ENCODE measurements around the gene DCLRE1B.

The DCLRE1B gene

DNA sequence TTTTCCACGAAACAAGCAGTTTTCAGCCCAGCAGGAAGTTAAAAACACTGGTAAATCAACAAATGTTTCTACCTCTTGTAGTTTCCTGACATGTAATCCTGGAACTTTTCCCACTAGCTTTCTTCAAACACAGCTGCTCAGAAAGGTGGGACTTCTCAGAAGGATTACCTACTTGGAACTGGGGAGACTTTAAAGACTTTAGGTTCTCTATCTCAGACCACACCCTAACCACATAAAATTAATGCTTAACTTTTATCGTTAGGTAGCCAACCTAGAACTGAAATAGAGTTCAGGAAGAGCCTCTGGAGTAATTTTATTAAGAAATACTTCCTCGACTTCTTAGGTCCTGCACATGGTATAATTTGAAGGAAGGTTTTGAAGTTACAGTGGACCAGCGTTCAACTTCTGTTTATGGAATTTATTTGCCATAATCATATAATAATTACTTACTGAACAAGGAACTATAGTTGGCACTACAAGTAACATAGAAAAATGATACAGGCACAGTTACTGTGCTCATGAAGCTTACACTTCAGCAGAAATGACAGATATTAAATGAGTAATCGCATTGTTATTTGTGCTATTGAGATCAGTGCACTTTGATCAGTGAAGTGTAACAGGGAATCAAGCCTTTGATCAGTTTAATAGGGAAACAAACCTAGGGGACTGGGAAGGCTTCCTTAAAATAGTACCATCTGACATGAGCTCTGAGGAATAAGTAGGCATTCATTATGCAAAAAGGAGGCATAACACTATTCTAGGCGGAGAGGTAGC, 17.5 kb upstream of the DCLRE1B start, which contains the start of gene BCL2L15:
BCL2L15 (minus strand) TSS at position 180 of the 774 bp plus-strand sequence. CDS start 206 bp downstream, outside the sequence.
- no peak for DNase-seq (ENCODE audit: low spot score)

DNA sequence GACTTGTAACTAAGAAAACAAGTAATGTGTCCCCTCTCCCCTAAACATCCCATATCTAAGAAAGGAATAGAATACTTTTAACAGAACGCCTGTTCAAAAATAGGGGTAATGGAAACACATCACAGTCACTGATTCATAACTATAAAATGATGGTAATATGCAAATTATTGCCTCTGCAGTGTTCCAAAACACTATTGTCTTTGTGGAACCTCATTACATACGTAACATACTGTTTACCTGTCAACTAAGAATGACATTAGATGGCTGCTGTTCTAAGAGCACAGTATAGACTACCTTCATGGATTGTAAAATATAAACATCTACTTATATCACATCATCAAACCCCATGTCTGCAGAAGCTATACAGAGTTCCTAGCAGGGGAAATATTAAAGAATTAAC, 14.3 kb upstream of the DCLRE1B start:
- no peak for DNase-seq (ENCODE audit: low spot score)

DNA sequence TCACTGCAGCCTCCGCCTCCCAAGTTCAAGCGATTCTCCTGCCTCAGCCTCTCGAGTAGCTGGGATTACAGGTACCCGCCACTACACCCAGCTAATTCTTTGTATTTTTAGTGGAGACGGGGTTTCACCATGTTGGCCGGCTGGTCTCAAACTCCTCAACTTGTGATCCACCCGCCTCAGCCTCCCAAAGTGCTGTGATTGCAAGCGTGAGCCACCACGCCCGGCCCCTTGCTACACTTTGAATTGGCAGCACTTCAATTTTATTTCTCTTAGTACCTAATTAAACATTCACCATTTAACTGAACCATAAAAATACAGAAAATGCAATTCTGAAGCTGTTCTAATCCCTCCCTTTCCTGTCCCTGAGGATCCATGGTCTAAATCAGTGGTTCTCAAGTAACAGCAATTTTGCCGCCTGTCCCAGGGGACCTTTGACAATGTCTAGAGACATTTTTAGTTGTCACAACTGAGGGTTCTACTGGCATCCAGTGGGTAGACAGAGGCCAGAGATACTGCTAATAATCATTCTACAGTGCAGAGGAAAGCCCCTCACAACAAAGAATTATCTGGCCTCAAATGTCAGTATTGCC, 13.4 kb upstream of the DCLRE1B start:
- no peak for DNase-seq (ENCODE audit: low spot score)

DNA sequence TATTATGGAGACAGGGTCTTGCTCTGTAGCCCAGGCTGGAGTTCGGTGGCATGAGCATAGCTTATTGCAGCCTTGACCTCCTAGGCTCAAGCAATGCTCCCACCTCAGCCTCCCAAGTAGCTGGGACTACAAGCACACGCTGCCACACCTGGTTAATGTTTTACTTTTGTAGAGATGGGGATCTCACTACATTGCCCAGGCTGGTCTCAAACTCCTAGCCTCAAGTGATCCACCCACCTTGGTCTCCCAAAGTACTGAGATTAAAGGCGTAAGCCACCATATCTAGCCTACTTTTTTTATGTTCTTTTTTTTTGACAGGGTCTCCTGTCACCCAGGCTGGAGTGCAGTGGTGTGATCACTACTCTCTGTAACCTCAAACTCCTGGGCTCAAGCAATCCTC, 11.9 kb upstream of the DCLRE1B start:
- DNase-seq (ENCODE audit: low spot score), result no peak

DNA sequence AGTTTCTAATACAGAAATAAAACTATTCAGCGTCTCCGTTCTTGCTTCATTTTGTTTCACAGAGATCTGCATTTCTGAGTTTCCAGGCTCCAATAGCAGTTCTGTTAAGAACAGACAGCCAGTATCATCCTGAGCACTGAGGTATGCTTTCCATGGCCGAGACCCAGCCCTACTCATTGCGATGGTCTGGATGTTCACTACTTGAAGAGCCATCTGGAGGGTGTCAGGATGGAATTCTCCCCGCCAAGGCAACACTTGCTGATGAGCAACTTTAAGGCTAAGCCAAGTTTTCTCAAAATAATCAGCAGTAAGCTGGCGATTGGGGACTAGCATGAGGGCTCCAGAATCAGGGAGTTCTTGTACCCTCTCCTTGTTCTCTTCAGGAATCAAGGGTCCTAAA, 10.0 kb upstream of the DCLRE1B start:
- DNase-seq (ENCODE audit: low spot score), result no peak

DNA sequence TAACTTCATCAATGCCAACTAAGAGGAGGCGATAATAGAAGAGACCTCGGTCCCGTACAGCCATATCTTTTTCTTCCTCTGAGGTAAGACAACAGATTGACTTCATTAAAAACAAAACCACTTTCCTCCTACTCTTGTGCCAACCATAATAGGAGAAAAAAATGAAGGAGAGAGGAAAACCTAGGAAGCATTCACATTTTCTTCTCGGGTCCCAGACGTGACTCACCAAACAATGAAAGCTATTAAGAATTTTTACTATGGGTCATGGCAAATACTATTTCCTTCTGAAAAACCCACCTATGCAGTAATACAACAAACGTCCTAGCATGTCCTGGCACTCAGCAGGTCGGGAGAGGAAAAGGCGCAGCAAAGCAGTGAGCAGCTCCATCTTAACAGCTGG, 9.2 kb upstream of the DCLRE1B start:
- no peak for DNase-seq (ENCODE audit: low spot score)

DNA sequence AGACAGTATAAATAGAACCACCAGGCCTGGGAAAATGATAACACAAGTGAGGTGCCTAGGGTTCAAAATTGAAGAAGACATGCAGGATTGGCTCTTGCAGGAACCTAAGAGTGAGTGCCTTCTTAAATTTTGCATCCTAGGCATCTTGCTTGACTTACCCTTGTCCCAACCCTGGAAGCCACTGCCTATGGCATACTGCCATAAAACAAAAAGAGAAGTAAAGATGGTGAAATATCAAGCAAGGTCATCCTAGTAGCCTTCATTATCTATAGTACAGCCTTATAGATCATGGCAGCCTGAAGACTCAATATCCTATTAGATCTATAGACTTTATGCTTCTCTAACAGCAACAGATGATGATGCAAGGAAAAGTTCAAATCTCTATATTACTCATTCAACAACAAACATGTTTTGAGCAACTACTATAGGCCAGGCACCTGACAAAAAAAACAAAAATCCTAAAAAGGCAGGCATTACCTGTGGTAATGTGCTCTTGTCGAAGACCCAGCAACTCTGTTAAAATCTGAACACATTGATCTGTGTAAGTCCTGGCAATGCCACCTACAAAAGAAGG, 6.8 kb upstream of the DCLRE1B start:
- DNase-seq (ENCODE audit: low spot score), result no peak

DNA sequence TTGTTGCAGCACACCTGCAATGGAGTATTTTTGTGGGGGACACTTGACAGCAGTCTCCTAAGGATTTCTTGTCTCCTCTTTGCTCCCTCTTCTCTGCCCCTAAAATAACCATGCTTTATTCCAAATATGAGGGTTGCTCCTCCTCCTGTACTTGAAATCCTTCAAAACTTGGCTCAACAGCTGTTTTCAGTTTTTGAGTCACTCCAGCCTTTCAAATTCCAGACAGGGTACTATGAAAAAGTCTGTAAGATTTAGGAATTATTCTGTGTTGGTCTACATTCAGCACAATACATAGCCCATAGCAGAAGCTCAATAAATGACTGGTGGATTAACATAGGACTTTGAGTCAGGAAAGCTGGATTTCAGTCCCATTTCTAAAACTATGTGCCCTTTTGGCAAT, 6.0 kb upstream of the DCLRE1B start:
- DNase-seq (ENCODE audit: low spot score), result peak; percentile 18

DNA sequence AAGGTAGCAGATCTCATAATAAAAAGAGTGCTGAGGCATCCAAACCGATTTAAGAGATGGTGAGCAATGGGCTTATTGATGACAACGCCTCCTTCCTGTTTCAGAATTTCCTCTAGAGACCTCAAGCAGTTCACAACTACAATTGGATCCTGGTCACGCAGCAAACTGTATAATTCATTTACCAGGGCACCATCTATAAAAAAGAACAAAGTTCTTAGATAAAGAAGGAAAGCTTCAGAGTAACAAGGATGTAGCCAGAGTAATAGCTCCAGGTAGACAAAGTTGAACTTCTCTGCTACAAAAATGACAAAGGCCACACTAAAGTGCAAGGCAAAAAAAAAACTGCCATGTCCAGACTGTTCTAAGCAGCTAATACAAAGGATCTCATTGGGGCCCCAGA, 3.9 kb upstream of the DCLRE1B start:
- no peak for DNase-seq (ENCODE audit: low spot score)

DNA sequence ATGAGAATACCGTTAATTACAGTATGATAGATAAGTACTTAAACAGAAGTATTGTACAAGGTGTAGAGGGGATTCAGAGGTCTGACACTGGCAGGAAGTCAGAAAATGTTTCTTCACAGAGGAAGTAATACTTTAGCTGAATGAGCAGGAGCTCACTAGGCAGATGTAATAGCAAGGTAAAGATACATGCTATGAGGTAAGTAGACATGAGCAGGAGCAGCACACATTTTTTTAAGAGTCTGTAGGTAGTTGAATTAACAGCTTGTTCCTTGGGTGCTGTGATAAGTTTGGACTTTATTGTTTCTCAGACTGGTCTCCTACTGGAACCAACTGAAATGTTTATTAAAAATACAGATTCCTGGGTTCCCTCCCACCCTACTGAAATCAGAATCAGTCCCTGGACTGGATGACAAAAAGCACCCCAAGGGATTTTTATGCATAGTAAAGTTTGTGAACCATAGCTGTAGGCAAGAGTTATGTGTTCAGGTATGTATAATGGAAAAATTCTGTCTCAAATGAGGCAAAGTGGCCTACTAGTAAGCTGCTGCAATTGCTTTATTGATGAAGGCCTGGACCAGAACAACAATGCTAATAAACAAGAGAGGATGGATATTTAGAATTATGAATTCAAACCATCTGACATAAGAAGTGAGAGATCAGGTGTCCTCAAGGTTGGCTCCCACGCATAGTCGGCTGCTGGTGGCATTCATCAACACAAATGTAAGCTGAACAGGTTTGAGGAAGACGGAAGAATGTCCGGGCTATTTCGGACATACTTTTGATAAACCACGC, 1.4 kb upstream of the DCLRE1B start:
- DNase-seq (ENCODE audit: low spot score), result no peak

DNA sequence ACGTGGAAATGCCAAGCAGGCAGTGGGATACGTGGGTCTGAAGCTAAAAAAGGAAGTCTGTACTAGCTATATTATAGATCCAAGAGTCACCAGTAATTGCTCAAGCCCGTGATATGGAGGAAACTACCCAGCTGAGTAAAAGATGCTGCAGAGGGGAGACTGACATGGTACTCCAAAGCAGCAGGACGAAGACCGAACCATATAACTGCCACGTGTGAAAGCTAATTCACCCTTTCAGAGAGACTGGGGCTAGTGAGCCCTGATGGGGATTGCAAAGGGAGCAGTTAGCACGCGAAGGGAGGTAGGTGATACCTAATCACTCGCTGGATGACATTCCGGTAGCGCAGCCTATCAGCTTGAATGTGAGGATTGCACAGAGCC, 843 bp upstream of the DCLRE1B start:
- DNase-seq (ENCODE audit: low spot score), result no peak

DNA sequence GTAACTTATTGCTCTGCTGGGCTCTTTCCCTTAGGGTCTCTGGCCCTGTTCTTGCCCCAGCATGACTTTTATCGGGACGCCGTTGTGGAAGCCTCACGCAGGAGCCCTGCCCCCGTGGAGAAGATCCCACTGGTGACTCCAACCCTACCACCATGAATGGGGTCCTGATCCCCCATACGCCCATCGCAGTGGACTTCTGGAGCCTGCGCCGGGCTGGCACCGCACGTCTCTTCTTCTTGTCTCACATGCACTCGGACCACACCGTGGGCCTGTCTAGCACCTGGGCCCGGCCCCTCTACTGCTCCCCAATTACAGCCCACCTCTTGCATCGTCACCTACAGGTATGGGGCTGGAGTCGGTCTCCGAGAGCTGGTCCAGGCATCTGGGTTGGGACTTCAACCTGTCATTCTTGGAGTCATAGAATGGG, 322 bp downstream of the DCLRE1B start:
- DNase-seq (ENCODE audit: low spot score), result no peak

DNA sequence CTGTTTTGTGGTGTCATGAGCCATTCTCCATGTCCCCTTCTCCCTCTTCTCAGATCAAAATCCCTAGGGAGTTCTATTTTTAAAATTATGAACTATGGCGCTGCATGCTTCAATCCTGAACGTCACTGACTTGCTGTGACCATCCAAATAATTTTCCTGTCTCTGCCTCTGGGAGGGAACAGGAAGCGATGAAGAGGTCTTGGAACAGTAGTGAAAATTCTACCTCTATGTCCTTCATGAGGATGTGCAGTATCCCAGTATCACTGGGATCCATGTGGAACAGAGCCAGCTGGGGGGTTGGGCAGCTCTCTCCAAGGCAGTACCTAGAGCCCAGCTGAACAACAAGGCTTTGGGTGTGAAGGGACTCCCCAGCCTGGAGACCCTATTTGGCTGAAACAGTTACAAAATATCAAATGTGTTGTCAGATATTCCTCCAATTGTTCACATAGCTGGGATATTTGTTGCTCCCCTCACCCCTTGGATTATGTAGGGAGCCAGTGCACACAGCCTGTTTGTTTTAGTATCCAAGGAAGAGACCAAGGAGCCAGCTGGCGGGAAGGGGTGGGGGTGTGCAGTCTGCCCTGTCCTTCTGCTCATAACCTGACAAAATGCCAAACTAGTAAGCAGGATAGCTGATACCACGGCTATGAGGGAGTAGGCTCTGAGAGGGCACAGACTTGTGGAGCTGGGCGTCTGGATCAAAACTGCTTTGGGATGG, 7.6 kb downstream of the DCLRE1B start:
- peak; percentile 68 for DNase-seq (ENCODE audit: low spot score)

DNA sequence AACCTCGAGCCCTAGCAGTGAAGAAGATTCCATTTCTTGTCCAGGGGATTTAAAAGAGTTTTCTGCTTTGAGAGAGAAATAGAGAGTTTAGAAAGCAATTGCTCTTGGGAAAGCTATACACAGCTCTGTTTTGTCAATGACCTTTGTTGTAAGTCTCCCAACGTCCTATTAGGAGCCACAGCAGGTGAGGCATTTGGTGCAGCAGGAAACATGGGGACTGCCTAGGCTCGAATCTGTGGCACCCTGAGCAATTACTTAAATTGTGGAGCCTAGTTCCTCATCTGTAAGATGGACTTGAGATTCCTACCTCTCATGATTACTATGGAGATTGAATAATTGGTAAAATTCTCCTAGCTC, 8.2 kb downstream of the DCLRE1B start:
- DNase-seq (ENCODE audit: low spot score), result no peak

DNA sequence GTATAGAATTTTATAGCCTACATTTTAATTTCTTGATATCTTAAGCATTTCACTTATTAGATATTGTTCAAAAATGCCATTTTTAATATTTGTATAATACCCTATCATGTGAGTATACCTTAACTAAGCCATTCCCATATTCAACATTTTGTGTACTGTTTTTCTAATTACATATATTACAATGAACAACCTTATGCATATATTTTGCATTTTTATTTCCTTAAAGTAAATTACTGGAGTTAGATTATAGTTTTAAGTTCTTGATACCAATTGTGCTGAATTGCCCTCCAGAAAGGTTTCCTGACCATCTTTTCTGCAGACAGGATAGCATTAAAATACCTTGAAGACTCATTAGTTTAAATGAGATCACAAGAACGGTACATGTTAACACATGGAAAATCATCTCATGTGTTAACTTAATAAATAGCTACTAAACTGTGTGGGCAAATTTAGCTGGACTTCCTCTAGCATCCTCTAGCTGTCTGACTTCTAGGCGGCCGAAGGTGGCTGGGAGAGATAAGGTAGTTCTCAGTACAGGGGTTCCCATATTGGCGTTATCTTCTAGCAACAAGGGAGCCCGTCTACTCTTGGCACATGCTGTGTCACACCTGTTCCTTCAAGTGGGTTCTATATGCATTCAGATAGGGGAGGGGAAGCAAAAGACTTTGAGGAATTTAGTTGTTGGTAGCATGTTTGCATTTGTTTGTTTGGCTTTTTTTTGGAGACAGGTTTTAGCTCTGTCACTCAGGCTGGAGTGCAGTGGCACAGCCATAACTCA, 8.9 kb downstream of the DCLRE1B start:
- DNase-seq (ENCODE audit: low spot score), result no peak

DNA sequence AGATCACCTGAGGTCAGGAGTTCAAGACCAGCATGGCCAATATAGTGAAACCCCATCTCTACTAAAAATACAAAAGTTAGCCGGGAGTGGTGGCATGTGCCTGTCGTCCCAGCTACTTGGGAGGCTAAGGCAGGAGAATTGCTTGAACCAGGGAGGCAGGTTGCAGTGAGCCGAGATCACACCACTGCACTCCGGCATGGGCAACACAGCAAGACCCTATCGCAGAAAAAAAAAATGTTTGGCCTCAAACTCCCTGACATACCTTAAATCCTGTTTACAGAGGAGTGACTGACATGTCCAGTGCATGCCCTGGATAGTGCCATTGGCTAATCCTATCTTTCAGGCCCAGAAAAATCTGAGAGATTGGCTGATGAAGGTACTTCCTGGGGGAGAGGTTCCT, 11.8 kb downstream of the DCLRE1B start:
- DNase-seq (ENCODE audit: low spot score), result no peak

DNA sequence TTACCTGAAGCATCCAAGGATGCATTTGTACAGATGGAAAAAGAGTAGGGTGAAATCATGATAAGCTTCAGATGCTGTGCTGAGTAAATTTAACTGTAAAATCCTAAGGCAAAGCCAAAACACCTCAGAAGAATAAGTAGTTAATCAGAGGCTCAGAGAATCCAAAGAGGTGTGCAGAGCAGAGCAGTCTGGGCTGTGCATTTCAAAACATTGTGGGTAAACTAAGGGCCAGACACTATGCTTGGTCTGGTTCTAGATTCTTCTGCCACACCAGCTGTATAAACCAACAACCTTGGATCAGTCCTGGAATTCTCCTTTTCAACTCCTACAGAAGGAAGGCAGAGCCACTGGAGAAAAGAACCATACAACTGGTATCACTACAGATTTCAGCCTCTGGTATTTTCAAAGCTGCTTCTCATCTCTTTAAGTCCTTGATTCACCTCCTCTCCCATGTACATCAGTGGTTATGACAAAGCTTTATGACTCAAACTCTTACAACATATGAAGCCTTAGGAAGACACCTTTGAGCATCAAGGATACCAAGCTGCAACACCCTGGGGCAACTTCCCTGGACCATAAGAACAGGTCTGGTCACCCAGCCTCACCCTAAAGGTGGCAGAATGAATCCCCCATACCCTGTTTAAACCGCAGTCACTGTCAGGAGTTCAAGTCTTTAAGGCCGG, 12.4 kb downstream of the DCLRE1B start:
- no peak for DNase-seq (ENCODE audit: low spot score)

DNA sequence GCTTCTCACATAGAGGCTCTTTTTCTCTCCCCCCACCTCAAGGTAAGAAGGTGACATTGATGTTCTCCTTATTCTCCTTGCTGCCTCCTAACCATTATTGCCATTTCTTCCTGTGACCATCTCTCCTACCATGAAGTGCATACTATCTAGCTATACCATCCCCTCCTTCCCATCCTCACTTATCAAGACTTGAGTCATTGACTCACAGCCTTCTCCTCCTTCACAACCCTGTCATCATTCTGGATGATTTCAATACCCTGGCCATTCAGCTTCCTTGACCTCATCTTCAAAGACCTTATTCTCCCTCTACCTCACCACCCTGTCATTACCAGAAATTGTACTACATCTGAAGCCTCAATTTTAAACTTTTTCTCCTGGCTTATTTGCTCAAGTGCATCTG, 13.1 kb downstream of the DCLRE1B start:
- no peak for DNase-seq (ENCODE audit: low spot score)

DNA sequence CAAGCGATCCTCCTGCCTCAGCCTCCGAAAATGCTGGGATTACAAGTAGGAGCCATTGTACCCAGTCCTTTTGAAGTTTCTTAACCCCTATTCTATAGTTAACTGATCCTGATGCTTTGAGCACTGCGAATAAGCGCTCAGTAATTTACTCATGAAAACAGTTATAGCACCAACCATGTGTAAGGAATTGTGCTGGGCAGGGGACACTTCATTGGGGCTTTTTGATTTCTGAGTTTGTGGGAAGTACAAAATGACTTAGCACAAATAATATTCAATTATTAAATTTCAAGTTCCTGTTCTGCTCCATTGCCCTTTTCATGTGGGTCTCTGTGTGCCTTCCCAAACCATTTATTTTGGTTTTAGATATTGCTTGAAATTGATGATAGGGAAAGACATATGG, 17.8 kb downstream of the DCLRE1B start:
- DNase-seq (ENCODE audit: low spot score), result no peak

DNA sequence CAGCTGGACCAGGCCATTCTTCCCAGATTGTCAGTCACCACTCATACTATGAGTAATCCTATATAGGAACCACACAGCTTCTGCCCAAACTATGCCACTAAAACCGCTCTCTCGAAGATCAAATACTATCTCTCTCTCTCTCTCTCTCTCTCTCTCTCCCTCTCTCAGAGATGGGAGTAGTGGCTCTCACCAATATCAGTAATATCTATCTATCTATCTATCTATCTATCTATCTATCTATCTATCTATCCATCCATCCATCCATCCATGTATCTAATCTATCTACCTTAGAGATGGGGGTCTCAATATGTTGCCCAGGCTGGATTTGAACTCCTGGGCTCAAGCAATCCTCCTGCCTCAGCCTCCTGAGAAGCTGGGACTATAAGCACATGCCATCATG, 19.3 kb downstream of the DCLRE1B start:
- no peak for DNase-seq (ENCODE audit: low spot score)
